Liver (tissue), 9 donors: ENCODE results near the gene CECR2. TPM values are rescaled to one million over a fixed set of nuclear protein-coding genes. Genes with fewer than 3 reads are reported as not detected.
"Not testable (repeated sequence)": the region's sequence is repeated elsewhere in the genome, so short reads cannot be mapped to it uniquely, and the experiment has no call there.

Experiments
- DNase-seq: peaks from one replicate; pipeline ENCODE4 v3.0.0-alpha.2; 2017; ENCODE audit warnings: low spot score
- H3K27ac ChIP-seq, 2 donors: one replicate each; pipeline ENCODE4 v1.7.0; 2013; ENCODE audit warnings: inconsistent platforms in 2 of 2, low read length in 2 of 2, control low read depth in 1 of 2, low read depth in 1 of 2, mild to moderate bottlenecking in 1 of 2
- H3K27me3 ChIP-seq, 4 donors: one replicate each; pipeline versions ENCODE4 v1.6.1 to v1.7.0; 2013; ENCODE audit warnings: low read length in 3 of 4, inconsistent platforms in 1 of 4, mild to moderate bottlenecking in 1 of 4, moderate library complexity in 1 of 4; ENCODE audit not compliant: control insufficient read depth in 4 of 4, insufficient read depth in 4 of 4
- H3K36me3 ChIP-seq, 4 donors: one replicate each; pipeline versions ENCODE4 v1.6.1 to v1.7.0; 2013; ENCODE audit warnings: low read length in 3 of 4, mild to moderate bottlenecking in 3 of 4, low read depth in 1 of 4, moderate library complexity in 1 of 4; ENCODE audit not compliant: control insufficient read depth in 4 of 4, insufficient read depth in 3 of 4
- H3K4me1 ChIP-seq, 4 donors: one replicate each; pipeline versions ENCODE4 v1.6.1 to v1.7.0; 2013; ENCODE audit warnings: low read length in 3 of 4, mild to moderate bottlenecking in 3 of 4, moderate library complexity in 1 of 4; ENCODE audit not compliant: control insufficient read depth in 4 of 4, insufficient read depth in 4 of 4
- H3K4me3 ChIP-seq, 3 donors: one replicate each; pipeline versions ENCODE4 v1.6.1 to v1.7.0; 2013; ENCODE audit warnings: low read length in 3 of 3, control low read depth in 1 of 3, low read depth in 1 of 3, mild to moderate bottlenecking in 1 of 3
- H3K9ac ChIP-seq, 2 donors: one replicate each; pipeline ENCODE4 v1.7.0; 2013; ENCODE audit warnings: low read length in 2 of 2, mild to moderate bottlenecking in 2 of 2, moderate library complexity in 2 of 2, control low read depth in 1 of 2, low read depth in 1 of 2
- H3K9me3 ChIP-seq, 4 donors: one replicate each; pipeline versions ENCODE4 v1.6.1 to v1.7.0; 2013; ENCODE audit warnings: low read length in 3 of 4; ENCODE audit not compliant: control insufficient read depth in 4 of 4
- FOXA1 ChIP-seq: IDR thresholded peaks from 2 replicates; pipeline ENCODE4 v1.6.1; 2016; ENCODE audit warnings: antibody characterized with exemption
- FOXA2 ChIP-seq: IDR thresholded peaks from 2 replicates; pipeline ENCODE4 v1.6.1; 2016; ENCODE audit warnings: antibody characterized with exemption
- GABPA ChIP-seq, 2 donors: IDR thresholded peaks in 1 of 2; conservative IDR thresholded peaks in 1 of 2; 2 replicates each; pipeline ENCODE4 v1.6.1; 2016; ENCODE audit warnings: antibody characterized with exemption in 2 of 2, mild to moderate bottlenecking in 1 of 2, moderate library complexity in 1 of 2
- HNF4A ChIP-seq, 2 donors: conservative IDR thresholded peaks; 2 replicates each; pipeline ENCODE4 v1.6.1; 2016; ENCODE audit warnings: antibody characterized with exemption in 2 of 2, mild to moderate bottlenecking in 2 of 2
- HNF4G ChIP-seq: IDR thresholded peaks from 2 replicates; pipeline ENCODE4 v1.6.1; 2016; ENCODE audit warnings: antibody characterized with exemption
- JUND ChIP-seq, 2 donors: IDR thresholded peaks; 2 replicates each; pipeline ENCODE4 v1.6.1; 2016; ENCODE audit warnings: antibody characterized with exemption in 2 of 2
- NR2F2 ChIP-seq: IDR thresholded peaks from 2 replicates; pipeline ENCODE4 v1.6.1; 2016; ENCODE audit warnings: antibody characterized with exemption
- RAD21 ChIP-seq, 2 donors: IDR thresholded peaks; 2 replicates each; pipeline ENCODE4 v1.6.1; 2016; ENCODE audit warnings: antibody characterized with exemption in 2 of 2, mild to moderate bottlenecking in 2 of 2
- RXRA ChIP-seq, 2 donors: IDR thresholded peaks; 2 replicates each; pipeline ENCODE4 v1.6.1; 2017 to 2018; ENCODE audit warnings: antibody characterized with exemption in 2 of 2, mild to moderate bottlenecking in 1 of 2
- SP1 ChIP-seq: IDR thresholded peaks from 2 replicates; pipeline ENCODE4 v1.6.1; 2018; ENCODE audit warnings: antibody characterized with exemption, mild to moderate bottlenecking
- TAF1 ChIP-seq: conservative IDR thresholded peaks from 2 replicates; pipeline ENCODE4 v1.6.1; 2016; ENCODE audit warnings: antibody characterized with exemption, mild to moderate bottlenecking
- YY1 ChIP-seq: IDR thresholded peaks from 2 replicates; pipeline ENCODE4 v1.6.1; 2016; ENCODE audit warnings: antibody characterized with exemption, mild to moderate bottlenecking
- WGBS: extraction: QIAGEN DNeasy Blood & Tissue Kit; methylation state at CpG from one replicate; pipeline ENCODE4 v1.1.7; 2013; 5-methylcytosine and 5-hydroxymethylcytosine counted together
- polyA plus RNA-seq, 2 donors: library from polyadenylated mRNA; stranded (reverse) in 1 of 2; unstranded in 1 of 2; fragments of 200-250 nt in 1 of 2; fragments of >200 nt in 1 of 2; fragmentation: Nextera tagmentation in 1 of 2; extraction: Ambion mirVana in 1 of 2; gene quantifications; one replicate each; pipeline versions ENCODE4 v1.2.1 to v1.2.3, GENCODE V29; 2013 to 2015
- total RNA-seq, 2 donors: library from RNA; depleted of rRNA; stranded (reverse); fragments of >200 nt; gene quantifications; one replicate each; pipeline ENCODE4 v1.2.3, GENCODE V29; 2014
- TF ChIP-seq, protein P1 (sequence below): IDR thresholded peaks from 2 replicates; pipeline ENCODE4 v1.6.1; 2016; ENCODE audit warnings: antibody characterized with exemption
- TF ChIP-seq, protein P2 (sequence below): IDR thresholded peaks from 2 replicates; pipeline ENCODE4 v1.6.1; 2016; ENCODE audit warnings: antibody characterized with exemption
- TF ChIP-seq, protein P3 (sequence below): IDR thresholded peaks from 2 replicates; pipeline ENCODE4 v1.6.1; 2016; ENCODE audit warnings: antibody characterized with exemption, mild to moderate bottlenecking
- TF ChIP-seq, protein P4 (sequence below): fragments of 150-350 bp; IDR thresholded peaks from 2 replicates; pipeline ENCODE4 v1.5.1; 2017; ENCODE audit warnings: improper control_type of control experiment, low read depth, low read length; ENCODE audit not compliant: missing input control
- TF ChIP-seq, protein P5 (sequence below): IDR thresholded peaks from 2 replicates; pipeline ENCODE4 v1.6.1; 2016; ENCODE audit warnings: antibody characterized with exemption
- donor health status: healthy.
- donor health status: healthy.
- donor health status: healthy.
- donor health status: healthy.
- donor health status: healthy.

The CECR2 gene
- total and polyA plus RNA-seq, 4 donors = 1.8 to 9.7 (median 2.1) TPM

DNA sequence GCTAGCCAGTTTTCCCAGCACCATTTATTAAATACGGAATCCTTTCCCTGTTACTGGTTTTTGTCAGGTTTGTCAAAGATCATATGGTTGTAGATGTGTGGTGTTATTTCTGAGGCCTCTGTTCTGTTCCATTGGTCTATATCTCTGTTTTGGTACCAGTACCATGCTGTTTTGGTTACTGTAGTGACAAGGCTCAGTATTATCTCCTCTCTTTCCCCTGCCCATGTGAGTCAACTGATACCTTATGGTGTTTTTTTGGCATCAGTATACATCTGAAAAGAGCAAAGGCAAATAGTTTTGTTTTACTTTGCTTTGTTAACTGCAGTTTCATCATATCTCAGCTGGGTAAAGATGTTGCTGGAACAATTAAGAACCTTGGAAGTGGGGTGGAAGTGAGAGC lies 152.7 kb downstream of the CECR2 start:
- not testable (repeated sequence) for H3K27me3 ChIP-seq, H3K4me1 ChIP-seq, H3K27ac ChIP-seq, H3K9me3 ChIP-seq, DNase-seq, H3K9ac ChIP-seq, H3K4me3 ChIP-seq
- peaks cover 1 to 12% (median 3%) of the 10 kb centered on the region in 4 donors for H3K36me3 ChIP-seq
- whole genome bisulfite sequencing = 98% methylated on average over 1 of the region's 1 CpG

DNA sequence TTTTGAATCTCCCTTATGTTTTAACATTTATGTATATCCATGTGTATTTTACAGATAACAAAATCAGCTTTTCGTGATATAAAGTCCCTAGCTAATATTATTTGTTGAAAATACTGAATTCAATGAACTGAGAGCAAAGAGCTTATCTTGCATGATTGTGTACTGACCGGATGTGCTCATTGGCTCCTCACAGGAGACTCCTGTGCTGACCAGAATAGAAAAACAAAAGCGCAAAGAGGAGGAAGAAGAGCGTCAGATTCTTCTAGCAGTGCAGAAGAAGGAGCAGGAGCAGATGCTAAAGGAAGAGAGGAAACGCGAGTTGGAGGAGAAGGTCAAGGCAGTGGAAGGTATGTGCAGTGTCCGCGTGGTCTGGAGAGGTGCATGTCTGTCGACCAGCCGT lies 154.7 kb downstream of the CECR2 start:
- H3K9ac ChIP-seq = no peak overlapping the region
- H3K4me3 ChIP-seq = no peak overlapping the region
- H3K27me3 ChIP-seq = no peaks in the 10 kb centered on the region
- no peak for DNase-seq
- WGBS = 78% methylated on average over 10 of the region's 10 CpGs
- no peaks in the 10 kb centered on the region for H3K9me3 ChIP-seq
- H3K36me3 ChIP-seq = peaks cover 0 to 7% (median 2%) of the 10 kb centered on the region in 4 donors
- H3K27ac ChIP-seq = no peak overlapping the region
- TF ChIP-seq, protein P1, sequence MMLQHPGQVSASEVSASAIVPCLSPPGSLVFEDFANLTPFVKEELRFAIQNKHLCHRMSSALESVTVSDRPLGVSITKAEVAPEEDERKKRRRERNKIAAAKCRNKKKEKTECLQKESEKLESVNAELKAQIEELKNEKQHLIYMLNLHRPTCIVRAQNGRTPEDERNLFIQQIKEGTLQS = no peak
- H3K4me1 ChIP-seq = no peaks in the 10 kb centered on the region

DNA sequence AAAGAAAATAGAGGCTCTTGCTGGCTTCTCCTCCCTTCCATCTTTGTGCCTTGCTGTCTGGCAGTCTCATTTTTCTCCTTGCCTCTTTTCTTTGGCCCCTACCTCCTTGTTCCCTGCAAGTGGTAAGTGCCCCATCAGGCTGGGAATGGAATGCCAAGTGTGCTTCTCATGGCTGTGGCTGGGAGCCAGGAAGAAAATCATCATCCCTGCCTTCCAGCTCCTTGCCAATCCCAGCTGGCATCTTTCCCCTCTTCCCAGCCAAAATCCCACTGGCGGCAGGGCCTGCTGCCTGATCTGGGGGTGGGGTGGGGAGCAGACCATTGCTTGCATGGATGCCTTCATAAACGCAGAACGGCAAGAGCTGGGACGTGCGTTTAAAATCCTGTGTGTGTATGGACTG lies 167.0 kb downstream of the CECR2 start:
- Histone ChIP-seq H3K9me3 (no peaks in the 10 kb centered on the region), H3K9ac (no peak overlapping the region), H3K4me1 (no peaks in the 10 kb centered on the region), H3K36me3 (peaks cover 2 to 25% (median 17%) of the 10 kb centered on the region in 4 donors), H3K27me3 (no peaks in the 10 kb centered on the region), H3K4me3 (no peak overlapping the region), H3K27ac (no peak overlapping the region)
- no peak for DNase-seq
- WGBS = 93% methylated on average over 5 of the region's 5 CpGs
- TF ChIP-seq, protein P1 = no peak
- TF ChIP-seq, protein P2, sequence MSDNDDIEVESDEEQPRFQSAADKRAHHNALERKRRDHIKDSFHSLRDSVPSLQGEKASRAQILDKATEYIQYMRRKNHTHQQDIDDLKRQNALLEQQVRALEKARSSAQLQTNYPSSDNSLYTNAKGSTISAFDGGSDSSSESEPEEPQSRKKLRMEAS = no peak
- TF ChIP-seq, protein P3, sequence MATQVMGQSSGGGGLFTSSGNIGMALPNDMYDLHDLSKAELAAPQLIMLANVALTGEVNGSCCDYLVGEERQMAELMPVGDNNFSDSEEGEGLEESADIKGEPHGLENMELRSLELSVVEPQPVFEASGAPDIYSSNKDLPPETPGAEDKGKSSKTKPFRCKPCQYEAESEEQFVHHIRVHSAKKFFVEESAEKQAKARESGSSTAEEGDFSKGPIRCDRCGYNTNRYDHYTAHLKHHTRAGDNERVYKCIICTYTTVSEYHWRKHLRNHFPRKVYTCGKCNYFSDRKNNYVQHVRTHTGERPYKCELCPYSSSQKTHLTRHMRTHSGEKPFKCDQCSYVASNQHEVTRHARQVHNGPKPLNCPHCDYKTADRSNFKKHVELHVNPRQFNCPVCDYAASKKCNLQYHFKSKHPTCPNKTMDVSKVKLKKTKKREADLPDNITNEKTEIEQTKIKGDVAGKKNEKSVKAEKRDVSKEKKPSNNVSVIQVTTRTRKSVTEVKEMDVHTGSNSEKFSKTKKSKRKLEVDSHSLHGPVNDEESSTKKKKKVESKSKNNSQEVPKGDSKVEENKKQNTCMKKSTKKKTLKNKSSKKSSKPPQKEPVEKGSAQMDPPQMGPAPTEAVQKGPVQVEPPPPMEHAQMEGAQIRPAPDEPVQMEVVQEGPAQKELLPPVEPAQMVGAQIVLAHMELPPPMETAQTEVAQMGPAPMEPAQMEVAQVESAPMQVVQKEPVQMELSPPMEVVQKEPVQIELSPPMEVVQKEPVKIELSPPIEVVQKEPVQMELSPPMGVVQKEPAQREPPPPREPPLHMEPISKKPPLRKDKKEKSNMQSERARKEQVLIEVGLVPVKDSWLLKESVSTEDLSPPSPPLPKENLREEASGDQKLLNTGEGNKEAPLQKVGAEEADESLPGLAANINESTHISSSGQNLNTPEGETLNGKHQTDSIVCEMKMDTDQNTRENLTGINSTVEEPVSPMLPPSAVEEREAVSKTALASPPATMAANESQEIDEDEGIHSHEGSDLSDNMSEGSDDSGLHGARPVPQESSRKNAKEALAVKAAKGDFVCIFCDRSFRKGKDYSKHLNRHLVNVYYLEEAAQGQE = no peak
- TF ChIP-seq NR2F2 (no peak), HNF4A (conservative IDR thresholded peaks at IDR 0.05) (no peak), RXRA (IDR thresholded peaks at IDR 0.05) (no peak), SP1 (no peak), HNF4G (no peak), YY1 (no peak), FOXA2 (no peak), GABPA (IDR thresholded peaks at IDR 0.05 in 1 of 2, conservative IDR thresholded peaks at IDR 0.05 in 1 of 2) (no peak), TAF1 (no peak), RAD21 (IDR thresholded peaks at IDR 0.05) (no peak), FOXA1 (no peak), JUND (IDR thresholded peaks at IDR 0.05) (no peak)
- TF ChIP-seq, protein P4, sequence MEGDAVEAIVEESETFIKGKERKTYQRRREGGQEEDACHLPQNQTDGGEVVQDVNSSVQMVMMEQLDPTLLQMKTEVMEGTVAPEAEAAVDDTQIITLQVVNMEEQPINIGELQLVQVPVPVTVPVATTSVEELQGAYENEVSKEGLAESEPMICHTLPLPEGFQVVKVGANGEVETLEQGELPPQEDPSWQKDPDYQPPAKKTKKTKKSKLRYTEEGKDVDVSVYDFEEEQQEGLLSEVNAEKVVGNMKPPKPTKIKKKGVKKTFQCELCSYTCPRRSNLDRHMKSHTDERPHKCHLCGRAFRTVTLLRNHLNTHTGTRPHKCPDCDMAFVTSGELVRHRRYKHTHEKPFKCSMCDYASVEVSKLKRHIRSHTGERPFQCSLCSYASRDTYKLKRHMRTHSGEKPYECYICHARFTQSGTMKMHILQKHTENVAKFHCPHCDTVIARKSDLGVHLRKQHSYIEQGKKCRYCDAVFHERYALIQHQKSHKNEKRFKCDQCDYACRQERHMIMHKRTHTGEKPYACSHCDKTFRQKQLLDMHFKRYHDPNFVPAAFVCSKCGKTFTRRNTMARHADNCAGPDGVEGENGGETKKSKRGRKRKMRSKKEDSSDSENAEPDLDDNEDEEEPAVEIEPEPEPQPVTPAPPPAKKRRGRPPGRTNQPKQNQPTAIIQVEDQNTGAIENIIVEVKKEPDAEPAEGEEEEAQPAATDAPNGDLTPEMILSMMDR = no peak
- TF ChIP-seq, protein P5, sequence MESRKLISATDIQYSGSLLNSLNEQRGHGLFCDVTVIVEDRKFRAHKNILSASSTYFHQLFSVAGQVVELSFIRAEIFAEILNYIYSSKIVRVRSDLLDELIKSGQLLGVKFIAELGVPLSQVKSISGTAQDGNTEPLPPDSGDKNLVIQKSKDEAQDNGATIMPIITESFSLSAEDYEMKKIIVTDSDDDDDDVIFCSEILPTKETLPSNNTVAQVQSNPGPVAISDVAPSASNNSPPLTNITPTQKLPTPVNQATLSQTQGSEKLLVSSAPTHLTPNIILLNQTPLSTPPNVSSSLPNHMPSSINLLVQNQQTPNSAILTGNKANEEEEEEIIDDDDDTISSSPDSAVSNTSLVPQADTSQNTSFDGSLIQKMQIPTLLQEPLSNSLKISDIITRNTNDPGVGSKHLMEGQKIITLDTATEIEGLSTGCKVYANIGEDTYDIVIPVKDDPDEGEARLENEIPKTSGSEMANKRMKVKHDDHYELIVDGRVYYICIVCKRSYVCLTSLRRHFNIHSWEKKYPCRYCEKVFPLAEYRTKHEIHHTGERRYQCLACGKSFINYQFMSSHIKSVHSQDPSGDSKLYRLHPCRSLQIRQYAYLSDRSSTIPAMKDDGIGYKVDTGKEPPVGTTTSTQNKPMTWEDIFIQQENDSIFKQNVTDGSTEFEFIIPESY = no peak
